Natural killer cell (primary cell): ENCODE results near the gene BAIAP2. TPM values are rescaled to one million over a fixed set of nuclear protein-coding genes. Genes with fewer than 3 reads are reported as not detected.

ENCODE experiments used
- ATAC-seq, 3 donors: fragments of 150-1000 bp in 2 of 3; fragments of 200-7000 bp in 1 of 3; cut with Tn5 transposase; 1 replicate in 1 of 3; 2 replicates in 2 of 3; pipeline ENCODE4 v1.10.0; 2021; ENCODE audit warnings: mild to moderate bottlenecking in 2 of 3, moderate library complexity in 2 of 3
- DNase-seq, 2 donors: peaks; one replicate each; pipeline versions ENCODE4 v3.0.0 to v3.0.0-alpha.2; 2013 to 2021; ENCODE audit warnings: mixed read lengths in 1 of 2
- H3K27ac ChIP-seq: one replicate; pipeline ENCODE4 v1.5.1; 2013; ENCODE audit warnings: mild to moderate bottlenecking, low read length
- H3K27me3 ChIP-seq: one replicate; pipeline ENCODE4 v1.6.1; 2013; ENCODE audit warnings: low read length; ENCODE audit not compliant: control insufficient read depth, insufficient read depth
- H3K36me3 ChIP-seq: one replicate; pipeline ENCODE4 v1.6.1; 2013; ENCODE audit warnings: low read length; ENCODE audit not compliant: control insufficient read depth, insufficient read depth
- H3K4me1 ChIP-seq: one replicate; pipeline ENCODE4 v1.6.1; 2013; ENCODE audit warnings: low read length; ENCODE audit not compliant: control insufficient read depth, insufficient read depth
- H3K4me3 ChIP-seq: one replicate; pipeline ENCODE4 v1.5.1; 2013; ENCODE audit warnings: low read length
- H3K9me3 ChIP-seq: one replicate; pipeline ENCODE4 v1.6.1; 2013; ENCODE audit warnings: low read length; ENCODE audit not compliant: control insufficient read depth, insufficient read depth
- H3K27ac Mint-ChIP-seq, 2 donors: one replicate each; pipeline ENCODE4 v1.8.0; 2022; ENCODE audit warnings: mild to moderate bottlenecking in 2 of 2, mixed read lengths in 2 of 2, moderate library complexity in 1 of 2
- H3K27me3 Mint-ChIP-seq, 2 donors: one replicate each; pipeline ENCODE4 v1.8.0; 2022; ENCODE audit warnings: low read depth in 2 of 2, mixed read lengths in 2 of 2
- H3K36me3 Mint-ChIP-seq: one replicate; pipeline ENCODE4 v1.8.0; 2022; ENCODE audit warnings: mixed read lengths
- H3K4me1 Mint-ChIP-seq, 2 donors: one replicate each; pipeline ENCODE4 v1.8.0; 2022; ENCODE audit warnings: mixed read lengths in 2 of 2
- H3K4me3 Mint-ChIP-seq: one replicate; pipeline ENCODE4 v1.8.0; 2022; ENCODE audit warnings: mild to moderate bottlenecking, moderate library complexity, mixed read lengths
- H3K9me3 Mint-ChIP-seq, 2 donors: one replicate each; pipeline ENCODE4 v1.8.0; 2022; ENCODE audit warnings: mixed read lengths in 2 of 2
- CTCF ChIP-seq: fragments of 200-600 bp; IDR thresholded peaks from one replicate; pipeline ENCODE4 v1.8.0; 2022; ENCODE audit warnings: antibody characterized with exemption
- WGBS: methylation state at CpG from one replicate; pipeline ENCODE4 v1.1.7; 2013; ENCODE audit warnings: missing lambda C conversion rate; ENCODE audit not compliant: insufficient coverage; 5-methylcytosine and 5-hydroxymethylcytosine counted together
- intact Hi-C: fragments of 100-400 bp; cut with micrococcal nuclease; formaldehyde crosslinking; loops from one replicate; pipeline ENCODE4 v1.14.2; 2022
- total RNA-seq, 4 donors: library from RNA; stranded (reverse); fragments of 120-200 nt in 1 of 4; gene quantifications; one replicate each; pipeline versions ENCODE4 v1.2.3 to v1.2.4, GENCODE V29; 2013 to 2022

BAIAP2 gene
- total RNA-seq, 3 donors from 2014 or later (not counting 1 experiment from before 2014, with no cell fraction given): 6.7 to 12.3 (median 10.4) TPM

GRCh38 chr17:81026266-81027036, 8.5 kb upstream of the BAIAP2 start:
- no peaks in the 10 kb centered on the region for H3K9me3 ChIP-seq
- peaks cover 6% of the 10 kb centered on the region in 2 donors for H3K4me1 Mint-ChIP-seq
- no peaks in the 10 kb centered on the region for H3K36me3 ChIP-seq
- no peak for TF ChIP-seq CTCF
- no peak overlapping the region for H3K4me3 ChIP-seq
- no peak overlapping the region for H3K4me3 Mint-ChIP-seq
- no peak overlapping the region for H3K27ac Mint-ChIP-seq
- H3K36me3 Mint-ChIP-seq: no peaks in the 10 kb centered on the region
- H3K9me3 Mint-ChIP-seq: no peaks in the 10 kb centered on the region
- H3K27me3 ChIP-seq: no peaks in the 10 kb centered on the region
- DNase-seq: no peak
- ATAC-seq: no peak
- intact Hi-C loops: no loop called here
- 92% methylated on average over 31 of the region's 31 CpGs for WGBS
- peaks cover 20% of the 10 kb centered on the region for H3K4me1 ChIP-seq
- H3K27me3 Mint-ChIP-seq: peaks cover 13% of the 10 kb centered on the region in 2 donors
- H3K27ac ChIP-seq: no peak overlapping the region

- 95% methylated on average over 15 of the region's 15 CpGs for WGBS
- peaks cover 13% of the 10 kb centered on the region in 2 donors for H3K27me3 Mint-ChIP-seq
- H3K4me3 Mint-ChIP-seq: no peak overlapping the region
- peaks cover 6% of the 10 kb centered on the region in 2 donors for H3K4me1 Mint-ChIP-seq
- Histone ChIP-seq H3K4me1 (peaks cover 15% of the 10 kb centered on the region), H3K9me3 (no peaks in the 10 kb centered on the region), H3K27me3 (no peaks in the 10 kb centered on the region), H3K27ac (no peak overlapping the region), H3K36me3 (no peaks in the 10 kb centered on the region), H3K4me3 (no peak overlapping the region)
- intact Hi-C loops: no loop called here
- ATAC-seq (no peak), DNase-seq (no peak)
- H3K27ac Mint-ChIP-seq: no peak overlapping the region
- no peaks in the 10 kb centered on the region for H3K9me3 Mint-ChIP-seq
- H3K36me3 Mint-ChIP-seq: no peaks in the 10 kb centered on the region
- TF ChIP-seq CTCF: no peak
Measured at GRCh38 chr17:81027038-81027437, 7.9 kb upstream of the BAIAP2 start.

- no peaks in the 10 kb centered on the region for H3K27me3 ChIP-seq
- intact Hi-C loops: no loop called here
Measured at GRCh38 chr17:81027591-81028505, 7.1 kb upstream of the BAIAP2 start.

More at GRCh38 chr17:81027591-81028505, 7.1 kb upstream of the BAIAP2 start:
- Mint-ChIP-seq H3K27ac (no peak overlapping the region), H3K27me3 (peaks cover 13% of the 10 kb centered on the region in 2 donors), H3K4me3 (no peak overlapping the region), H3K9me3 (no peaks in the 10 kb centered on the region), H3K4me1 (peaks cover 6% of the 10 kb centered on the region in 2 donors), H3K36me3 (no peaks in the 10 kb centered on the region)
- Histone ChIP-seq H3K4me1 (peaks cover 17% of the 10 kb centered on the region), H3K4me3 (no peak overlapping the region), H3K9me3 (no peaks in the 10 kb centered on the region), H3K27ac (no peak overlapping the region), H3K36me3 (no peaks in the 10 kb centered on the region)
- ATAC-seq: no peak
- TF ChIP-seq CTCF: no peak
- 53% methylated on average over 37 of the region's 37 CpGs for WGBS
- no peak for DNase-seq
